Body of pancreas (tissue), 4 donors: Measurements from ENCODE around the gene FBXO7.

Experiments
- POLR2A ChIP-seq, 3 donors: fragments of 450-650 bp; IDR thresholded peaks; one replicate each; pipeline ENCODE4 v1.6.1; 2016; ENCODE audit warnings: antibody characterized with exemption in 3 of 3, mild to moderate bottlenecking in 2 of 3
- TF ChIP-seq, protein P1 (sequence below), 7 experiments: fragments of 450-650 bp in 4 of 7; fragments of 200-600 bp in 3 of 7; sonication (generic) in 3 of 7; IDR thresholded peaks; one replicate each; pipeline ENCODE4 v1.5.1; 2016 to 2019; ENCODE audit warnings: antibody characterized with exemption in 7 of 7

DNA sequence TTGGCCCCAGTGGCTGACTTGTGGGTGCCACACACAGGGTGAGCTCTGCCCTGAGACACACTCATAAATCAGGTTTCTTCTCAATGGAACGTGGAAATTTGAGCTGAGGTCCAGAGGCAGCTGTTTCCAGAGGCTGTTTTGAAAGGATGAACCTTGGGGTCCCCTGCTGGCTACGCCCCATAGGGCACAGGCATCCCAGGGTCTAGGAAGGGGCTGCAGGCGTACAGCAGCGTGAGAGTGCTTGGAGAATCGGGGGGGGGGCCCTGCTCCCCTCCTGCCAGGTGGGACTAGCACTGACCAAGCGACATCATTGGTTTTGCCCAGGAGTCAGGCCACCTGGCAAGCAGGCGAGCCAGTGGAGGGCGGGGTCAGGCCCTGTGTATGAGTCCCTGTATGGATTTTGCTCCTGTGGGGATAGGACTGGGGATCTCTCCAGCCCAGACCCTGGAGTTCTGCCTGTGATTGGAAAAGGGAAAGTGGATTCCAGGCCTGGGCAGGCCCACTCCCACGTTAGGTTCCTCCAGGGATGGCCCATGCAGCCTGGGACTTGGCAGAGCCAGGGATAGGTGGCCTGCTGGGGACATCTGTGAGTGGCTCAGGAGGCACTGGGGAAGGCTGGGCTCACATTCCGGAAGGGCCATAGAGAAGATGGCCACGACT lies 61.0 kb downstream of the FBXO7 start:
- no peak for TF ChIP-seq POLR2A (IDR thresholded peaks at IDR 0.05)
- TF ChIP-seq, protein P1, sequence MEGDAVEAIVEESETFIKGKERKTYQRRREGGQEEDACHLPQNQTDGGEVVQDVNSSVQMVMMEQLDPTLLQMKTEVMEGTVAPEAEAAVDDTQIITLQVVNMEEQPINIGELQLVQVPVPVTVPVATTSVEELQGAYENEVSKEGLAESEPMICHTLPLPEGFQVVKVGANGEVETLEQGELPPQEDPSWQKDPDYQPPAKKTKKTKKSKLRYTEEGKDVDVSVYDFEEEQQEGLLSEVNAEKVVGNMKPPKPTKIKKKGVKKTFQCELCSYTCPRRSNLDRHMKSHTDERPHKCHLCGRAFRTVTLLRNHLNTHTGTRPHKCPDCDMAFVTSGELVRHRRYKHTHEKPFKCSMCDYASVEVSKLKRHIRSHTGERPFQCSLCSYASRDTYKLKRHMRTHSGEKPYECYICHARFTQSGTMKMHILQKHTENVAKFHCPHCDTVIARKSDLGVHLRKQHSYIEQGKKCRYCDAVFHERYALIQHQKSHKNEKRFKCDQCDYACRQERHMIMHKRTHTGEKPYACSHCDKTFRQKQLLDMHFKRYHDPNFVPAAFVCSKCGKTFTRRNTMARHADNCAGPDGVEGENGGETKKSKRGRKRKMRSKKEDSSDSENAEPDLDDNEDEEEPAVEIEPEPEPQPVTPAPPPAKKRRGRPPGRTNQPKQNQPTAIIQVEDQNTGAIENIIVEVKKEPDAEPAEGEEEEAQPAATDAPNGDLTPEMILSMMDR (IDR thresholded peaks at IDR 0.05), result no peak
